Measurements from ENCODE around the gene C1orf74. TPM values are rescaled to one million over a fixed set of nuclear protein-coding genes. Genes with fewer than 3 reads are reported as not detected.

Gene C1orf74
- total RNA-seq, 2 donors from 2014 or later = 3.1 to 5.4 TPM

GRCh38 chr1:209810783-209811182, 26.4 kb upstream of the C1orf74 start:
- no peak for TF ChIP-seq CTCF (conservative IDR thresholded peaks at IDR 0.05)
- H3K27ac ChIP-seq (ENCODE audit: low read depth, low read length) = no peak overlapping the region
- H3K4me3 ChIP-seq (ENCODE audit: low read length) = no peak overlapping the region
- H3K9me3 ChIP-seq (ENCODE audit: control insufficient read depth, low read length) = no peaks in the 10 kb centered on the region
- no peaks in the 10 kb centered on the region for H3K27me3 ChIP-seq (ENCODE audit: control insufficient read depth, insufficient read depth, low read length, poor library complexity, severe bottlenecking)
- H3K36me3 Mint-ChIP-seq (ENCODE audit: low read depth) = no peaks in the 10 kb centered on the region
- peaks cover 3% of the 10 kb centered on the region for H3K4me1 Mint-ChIP-seq
- no peak for DNase-seq
- no peaks in the 10 kb centered on the region for H3K27me3 Mint-ChIP-seq (ENCODE audit: insufficient read depth)
- no peaks in the 10 kb centered on the region for H3K36me3 ChIP-seq (ENCODE audit: control insufficient read depth, insufficient read depth, low read length)
- H3K9me3 Mint-ChIP-seq = no peaks in the 10 kb centered on the region
- 73 to 95% methylated on average over 4 to 5 of the region's 5 CpGs for WGBS, 2 experiments (ENCODE audit: insufficient coverage in 1 of 2, insufficient read length in 1 of 2)
- no peak overlapping the region for H3K4me3 Mint-ChIP-seq
- H3K4me1 ChIP-seq (ENCODE audit: control insufficient read depth, insufficient read depth, low read length) = peaks cover 4% of the 10 kb centered on the region
- H3K9ac ChIP-seq (ENCODE audit: extremely low read depth, low read length, poor library complexity, severe bottlenecking) = no peak overlapping the region
- no peak overlapping the region for H3K27ac Mint-ChIP-seq

GRCh38 chr1:209809611-209810010, 25.3 kb upstream of the C1orf74 start:
- no peak for DNase-seq
- Mint-ChIP-seq H3K9me3 (no peaks in the 10 kb centered on the region), H3K4me1 (peaks cover 12% of the 10 kb centered on the region), H3K36me3 (ENCODE audit: low read depth) (no peaks in the 10 kb centered on the region), H3K27me3 (ENCODE audit: insufficient read depth) (no peaks in the 10 kb centered on the region), H3K4me3 (no peak overlapping the region), H3K27ac (no peak overlapping the region)
- Histone ChIP-seq H3K36me3 (ENCODE audit: control insufficient read depth, insufficient read depth, low read length) (no peaks in the 10 kb centered on the region), H3K27me3 (ENCODE audit: control insufficient read depth, insufficient read depth, low read length, poor library complexity, severe bottlenecking) (peaks cover 10% of the 10 kb centered on the region), H3K4me3 (ENCODE audit: low read length) (no peak overlapping the region), H3K4me1 (ENCODE audit: control insufficient read depth, insufficient read depth, low read length) (peaks cover 4% of the 10 kb centered on the region), H3K27ac (ENCODE audit: low read depth, low read length) (no peak overlapping the region), H3K9me3 (ENCODE audit: control insufficient read depth, low read length) (no peaks in the 10 kb centered on the region), H3K9ac (ENCODE audit: extremely low read depth, low read length, poor library complexity, severe bottlenecking) (no peak overlapping the region)
- TF ChIP-seq CTCF (conservative IDR thresholded peaks at IDR 0.05) = no peak
- 80 to 100% methylated on average over 2 to 4 of the region's 4 CpGs for WGBS, 2 experiments (ENCODE audit: insufficient coverage in 1 of 2, insufficient read length in 1 of 2)

GRCh38 chr1:209808059-209808581, 23.8 kb upstream of the C1orf74 start:
- Histone ChIP-seq H3K9me3 (ENCODE audit: control insufficient read depth, low read length) (no peaks in the 10 kb centered on the region), H3K36me3 (ENCODE audit: control insufficient read depth, insufficient read depth, low read length) (no peaks in the 10 kb centered on the region), H3K4me3 (ENCODE audit: low read length) (no peak overlapping the region), H3K4me1 (ENCODE audit: control insufficient read depth, insufficient read depth, low read length) (peaks cover 4% of the 10 kb centered on the region), H3K27ac (ENCODE audit: low read depth, low read length) (no peak overlapping the region), H3K27me3 (ENCODE audit: control insufficient read depth, insufficient read depth, low read length, poor library complexity, severe bottlenecking) (peaks cover 24% of the 10 kb centered on the region), H3K9ac (ENCODE audit: extremely low read depth, low read length, poor library complexity, severe bottlenecking) (no peak overlapping the region)
- H3K27ac Mint-ChIP-seq = no peak overlapping the region
- H3K4me3 Mint-ChIP-seq = no peak overlapping the region
- peaks cover 2% of the 10 kb centered on the region for H3K27me3 Mint-ChIP-seq (ENCODE audit: insufficient read depth)
- no peak for TF ChIP-seq CTCF (conservative IDR thresholded peaks at IDR 0.05)
- DNase-seq = no peak
- H3K9me3 Mint-ChIP-seq = no peaks in the 10 kb centered on the region
- H3K4me1 Mint-ChIP-seq = peaks cover 16% of the 10 kb centered on the region
- no peaks in the 10 kb centered on the region for H3K36me3 Mint-ChIP-seq (ENCODE audit: low read depth)
